HG03280 (cell line): ENCODE data around the gene DUSP9.

Source experiments
- ATAC-seq: cut with Tn5 transposase; IDR thresholded peaks from one replicate; pipeline ENCODE4 v1.9.1; 2021; ENCODE audit warnings: mild to moderate bottlenecking, moderate library complexity; ENCODE audit not compliant: unreplicated experiment

The DUSP9 gene

GRCh38 chrX:153621949-153622598 lies 24.9 kb upstream of the DUSP9 start:
- no peak for ATAC-seq

DNA sequence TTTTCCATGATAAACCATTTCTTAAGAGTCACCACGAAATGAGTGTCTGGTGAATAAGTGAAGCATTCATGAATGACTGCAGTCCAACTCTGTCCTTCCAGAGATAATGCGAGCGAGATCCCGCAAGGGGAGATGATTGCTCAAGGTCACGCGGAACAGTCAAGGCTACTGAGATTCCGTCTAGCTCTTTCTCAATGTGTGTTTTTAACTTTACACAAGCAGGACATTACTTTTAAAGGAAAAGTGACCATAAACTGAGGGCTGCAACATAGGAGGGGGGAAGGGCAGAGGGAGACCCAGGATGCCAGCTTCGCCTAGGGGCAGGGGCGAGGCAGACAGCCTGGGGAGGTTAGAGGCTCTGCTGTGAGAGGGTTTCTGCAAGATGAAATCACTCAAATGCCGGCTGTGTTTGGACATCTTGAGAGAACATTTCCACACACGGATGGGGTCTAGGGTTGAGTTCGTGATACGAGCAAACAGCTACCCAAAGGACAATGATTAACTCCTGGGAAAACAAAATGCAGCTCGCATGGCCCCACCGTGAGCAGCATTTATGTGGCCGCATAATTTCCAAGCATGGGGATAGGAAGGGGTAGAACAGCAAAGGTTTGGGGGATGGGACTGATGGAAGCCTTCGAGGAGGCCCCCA lies 24.2 kb upstream of the DUSP9 start:
- ATAC-seq: no peak

- no peak for ATAC-seq
Observed at GRCh38 chrX:153623310-153624029, 23.5 kb upstream of the DUSP9 start.

GRCh38 chrX:153624196-153625091 lies 22.6 kb upstream of the DUSP9 start:
- ATAC-seq: no peak

- no peak for ATAC-seq
Observed at GRCh38 chrX:153625271-153626024, 21.6 kb upstream of the DUSP9 start.

- ATAC-seq: no peak
Observed at GRCh38 chrX:153626025-153626633, 20.9 kb upstream of the DUSP9 start.

DNA sequence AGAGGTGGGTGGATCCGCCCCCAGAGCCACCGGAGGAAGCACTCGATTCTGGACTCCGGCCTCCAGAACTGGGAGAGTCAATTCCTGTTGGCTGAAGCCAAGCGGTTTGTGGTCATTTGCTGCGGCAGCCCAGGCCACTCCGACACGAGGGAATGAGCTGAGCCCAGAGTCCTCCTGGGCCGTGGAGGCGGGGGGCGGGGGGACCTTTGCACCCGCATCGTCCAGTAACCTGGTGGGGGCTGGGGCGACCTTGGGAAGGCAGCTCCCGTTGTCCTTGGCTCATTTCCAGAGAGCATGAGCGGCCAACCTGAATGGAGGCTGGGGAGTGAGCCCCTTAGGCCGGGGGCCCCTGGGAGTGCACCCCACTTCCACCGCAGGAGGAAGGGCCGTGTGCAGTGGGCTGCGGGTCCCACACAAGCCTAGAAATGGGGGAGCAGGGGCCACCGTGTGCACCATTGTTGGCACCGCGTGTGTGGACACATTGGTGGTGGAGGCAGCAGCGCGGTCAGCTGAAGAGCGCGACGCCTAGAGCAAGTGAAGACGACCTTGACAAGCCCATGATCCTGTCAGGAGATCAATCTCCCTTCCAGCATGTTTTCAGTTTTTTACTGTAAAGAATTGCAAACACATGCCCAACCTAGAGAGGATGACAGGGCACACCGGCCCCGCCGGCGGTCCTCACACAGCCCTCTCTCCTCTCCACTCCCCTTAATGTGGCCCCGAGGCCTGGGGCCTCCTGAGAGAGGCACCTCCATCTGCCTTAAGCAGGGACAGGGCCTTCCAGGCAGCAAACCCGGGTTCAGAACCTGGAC lies 19.9 kb upstream of the DUSP9 start:
- no peak for ATAC-seq

DNA sequence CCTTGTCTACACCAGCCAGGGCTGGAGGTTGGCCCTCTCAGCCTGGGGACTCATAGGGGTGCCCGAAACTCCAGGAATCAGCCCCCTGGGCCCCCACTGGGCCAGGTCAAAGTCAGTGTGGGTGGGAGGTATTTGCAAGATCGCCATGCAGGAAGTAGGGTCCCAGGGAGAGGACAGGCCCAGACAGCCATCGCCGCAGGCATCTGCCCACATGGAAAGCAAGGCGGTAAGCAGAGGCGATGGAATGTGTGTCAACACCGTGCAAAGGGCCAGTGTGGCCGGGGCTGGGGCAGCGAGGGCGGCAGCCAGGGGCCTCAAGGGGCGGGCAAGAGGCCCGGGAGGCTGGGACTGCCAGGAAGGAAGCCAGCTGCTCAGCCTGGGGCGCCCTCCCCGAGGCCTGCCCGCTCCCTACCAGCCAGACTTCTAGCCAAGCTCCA lies 19.3 kb upstream of the DUSP9 start:
- no peak for ATAC-seq

GRCh38 chrX:153628129-153628528 lies 18.9 kb upstream of the DUSP9 start:
- no peak for ATAC-seq

- no peak for ATAC-seq
Observed at GRCh38 chrX:153628665-153629064, 18.3 kb upstream of the DUSP9 start.

- ATAC-seq: no peak
Observed at GRCh38 chrX:153631346-153631745, 15.7 kb upstream of the DUSP9 start.

DNA sequence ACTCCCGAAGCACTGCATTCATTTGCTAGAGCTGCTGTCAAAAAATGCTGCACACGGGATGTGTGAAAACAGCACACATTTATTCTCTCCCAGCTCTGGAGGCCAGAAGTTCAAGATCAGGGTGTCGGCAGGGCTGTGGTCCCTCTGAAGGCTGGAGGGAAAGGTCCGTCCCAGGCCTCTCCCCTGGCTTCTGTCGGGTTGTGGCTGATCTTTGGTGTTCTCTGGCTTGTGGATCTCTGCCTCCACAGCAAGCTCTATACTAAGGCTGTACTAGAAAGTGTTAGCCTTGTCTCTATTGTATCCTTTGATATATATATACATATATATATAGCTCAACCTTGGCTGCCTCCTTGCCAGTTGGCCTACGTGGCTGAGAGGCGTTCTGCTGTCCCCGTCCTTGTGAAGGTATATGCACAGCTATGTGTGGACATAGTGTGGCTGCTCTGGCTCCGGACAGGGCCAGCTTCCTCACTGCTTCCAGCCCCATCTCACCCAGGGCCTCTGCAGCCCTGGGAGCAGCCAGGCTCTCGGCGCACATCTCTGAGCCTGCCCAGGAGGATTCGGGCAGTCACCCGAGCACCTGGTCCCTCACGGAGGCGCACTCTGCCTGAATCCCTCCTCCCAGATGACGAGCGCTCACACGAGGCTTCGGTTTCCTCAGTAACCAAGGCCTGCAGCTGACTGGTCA lies 15.0 kb upstream of the DUSP9 start:
- no peak for ATAC-seq

GRCh38 chrX:153632595-153632946 lies 14.4 kb upstream of the DUSP9 start:
- no peak for ATAC-seq

DNA sequence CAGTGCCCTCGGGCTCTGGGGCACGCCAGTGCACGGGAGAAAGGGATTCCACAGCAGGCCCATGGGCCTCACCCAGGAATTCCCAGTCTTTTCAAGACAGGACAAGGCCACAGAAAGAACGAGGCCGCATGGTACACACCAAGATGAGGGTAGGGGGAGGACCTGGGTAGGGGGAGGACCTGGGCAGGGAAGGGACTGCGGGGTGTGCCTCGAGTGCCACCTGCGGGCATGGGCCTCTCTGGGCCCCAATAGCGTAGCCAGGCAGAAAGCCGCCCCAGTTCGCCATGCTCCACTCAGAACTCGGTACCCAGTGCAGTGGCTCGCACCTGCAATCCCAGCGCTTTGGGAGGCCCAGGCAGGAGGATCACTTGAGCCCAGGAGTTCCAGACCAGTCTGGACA lies 14.0 kb upstream of the DUSP9 start:
- ATAC-seq: no peak

DNA sequence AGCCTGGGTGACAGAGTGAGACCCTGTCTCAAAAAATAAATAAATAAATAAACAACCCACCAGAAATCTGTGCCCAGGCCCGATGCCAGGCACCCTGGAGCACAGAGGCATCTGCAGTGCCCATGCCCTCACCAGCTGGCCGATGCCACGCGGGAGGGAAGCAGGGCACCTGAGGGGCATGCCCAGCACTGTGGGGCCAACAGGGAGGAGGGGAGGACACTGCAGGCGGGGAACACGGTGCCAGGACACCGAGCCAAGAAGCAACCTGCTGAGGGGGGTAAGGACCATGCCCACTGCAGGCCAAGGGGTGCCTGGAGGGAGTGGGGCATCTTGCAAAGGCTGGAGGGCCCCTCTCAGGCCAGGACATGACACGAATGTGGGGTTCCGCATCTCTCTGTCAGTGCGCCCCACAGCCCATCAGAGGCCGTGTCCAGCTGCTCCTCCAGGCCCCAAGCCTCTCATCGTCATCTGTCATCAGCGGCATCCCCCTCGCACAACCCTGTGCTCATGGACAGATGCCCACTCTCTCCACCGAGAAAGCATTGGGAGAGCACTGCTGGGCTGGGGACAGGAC lies 13.3 kb upstream of the DUSP9 start:
- no peak for ATAC-seq

- ATAC-seq: no peak
Observed at GRCh38 chrX:153634236-153634635, 12.8 kb upstream of the DUSP9 start.

DNA sequence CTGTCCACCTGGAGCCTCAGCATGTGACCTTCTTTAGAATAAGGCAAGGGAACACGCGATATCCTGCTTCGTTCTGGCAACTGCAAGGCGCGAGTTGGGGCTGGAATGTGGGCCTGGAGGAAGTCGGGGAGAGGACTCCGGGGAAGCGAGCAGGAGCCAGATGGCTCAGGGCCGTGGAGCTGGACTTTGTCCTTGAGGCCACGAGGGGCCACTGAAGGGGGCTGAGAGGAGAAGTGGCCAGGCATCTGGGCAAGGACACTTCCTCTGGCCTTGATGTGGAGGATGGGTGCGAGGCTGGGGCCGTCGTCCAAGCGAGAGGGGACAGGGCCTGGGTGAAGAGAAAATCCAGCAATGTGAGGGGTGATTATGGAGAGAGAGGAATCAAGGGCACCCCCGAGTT lies 12.2 kb upstream of the DUSP9 start:
- ATAC-seq: no peak

DNA sequence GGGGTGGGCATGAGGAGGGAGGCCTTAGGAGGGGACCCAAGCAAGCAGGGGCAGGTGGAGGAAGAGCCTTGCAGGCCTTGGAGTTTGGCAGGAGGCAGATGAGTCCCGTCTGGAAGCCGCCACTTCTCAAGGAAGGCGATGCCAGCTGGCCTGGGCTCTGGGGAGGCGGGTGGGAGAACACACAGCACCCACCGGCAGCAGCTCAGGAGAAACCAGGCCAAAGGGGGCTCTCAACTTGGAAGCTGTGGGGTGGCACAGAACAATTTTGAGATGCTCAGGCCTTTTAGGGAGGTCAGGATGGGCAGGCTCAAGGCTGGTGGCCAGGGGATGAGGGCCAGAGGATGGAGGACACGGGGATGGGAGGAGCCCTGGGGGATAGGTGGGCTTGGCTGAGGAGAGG lies 11.6 kb upstream of the DUSP9 start:
- no peak for ATAC-seq
